Peyer's patch (tissue), 4 donors: ENCODE data around the gene RDH16. TPM values are rescaled to one million over a fixed set of nuclear protein-coding genes. Genes with fewer than 3 reads are reported as not detected.
"Not testable (repeated sequence)": the region's sequence is repeated elsewhere in the genome, so short reads cannot be mapped to it uniquely, and the experiment has no call there.

Experiments
- DNase-seq, 3 donors: peaks; one replicate each; pipeline ENCODE4 v3.0.0-alpha.2; 2017 to 2019
- H3K27ac ChIP-seq, 4 donors: fragments of 200-600 bp; sonication (generic); one replicate each; pipeline ENCODE4 v1.5.1; 2016 to 2019
- H3K27me3 ChIP-seq, 2 donors: fragments of 200-600 bp; sonication (generic); one replicate each; pipeline ENCODE4 v1.5.1; 2019
- H3K36me3 ChIP-seq, 3 donors: fragments of 200-600 bp; sonication (generic); one replicate each; pipeline ENCODE4 v1.5.1; 2016 to 2019
- H3K4me1 ChIP-seq, 4 donors: fragments of 200-600 bp; sonication (generic); one replicate each; pipeline ENCODE4 v1.5.1; 2016 to 2019
- H3K4me3 ChIP-seq, 4 donors: fragments of 200-600 bp; sonication (generic); 1 replicate in 3 of 4; 2 replicates in 1 of 4; pipeline ENCODE4 v1.5.1; 2016 to 2019; ENCODE audit warnings: mild to moderate bottlenecking in 1 of 4
- H3K9me3 ChIP-seq, 4 donors: fragments of 200-600 bp; sonication (generic); one replicate each; pipeline ENCODE4 v1.5.1; 2016 to 2019; ENCODE audit warnings: mild to moderate bottlenecking in 1 of 4
- POLR2A ChIP-seq, 2 donors: fragments of 450-650 bp; IDR thresholded peaks; one replicate each; pipeline ENCODE4 v1.5.1; 2017; ENCODE audit warnings: antibody characterized with exemption in 2 of 2, mild to moderate bottlenecking in 2 of 2, moderate library complexity in 2 of 2
- total RNA-seq, 4 donors: library from RNA; depleted of rRNA; stranded (reverse); fragments of >200 nt; gene quantifications; one replicate each; pipeline ENCODE4 v1.1.0, GENCODE V29; 2016
- TF ChIP-seq, protein P1 (sequence below), 6 experiments: fragments of 450-650 bp in 4 of 6; fragments of 200-600 bp in 2 of 6; sonication (generic) in 1 of 6; IDR thresholded peaks; one replicate each; pipeline ENCODE4 v1.5.1; 2017 to 2019; ENCODE audit warnings: antibody characterized with exemption in 6 of 6, mild to moderate bottlenecking in 3 of 6, moderate library complexity in 1 of 6

RDH16 gene
- total RNA-seq, 4 donors from 2014 or later: 1.1 to 1.2 TPM; not detected in 2

DNA sequence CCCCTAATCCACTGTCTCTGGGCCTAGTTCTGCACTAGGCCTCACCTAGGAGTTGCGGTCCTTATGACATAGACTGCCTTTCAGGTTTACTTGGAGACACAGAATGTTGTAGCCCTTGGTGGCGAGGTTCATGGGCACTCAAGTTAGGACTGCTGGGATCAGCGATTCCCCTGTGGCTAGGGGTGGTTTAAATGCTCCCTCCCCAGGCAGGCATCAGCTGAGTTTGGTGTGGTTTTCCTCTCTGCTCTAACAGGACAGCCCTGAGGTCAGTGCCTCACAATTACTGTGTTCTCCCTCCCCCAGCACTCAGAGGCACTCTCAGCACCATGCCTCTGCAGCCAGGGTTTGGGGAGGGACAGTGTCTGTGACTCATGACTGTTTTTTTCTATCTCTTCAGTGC lies 22.2 kb upstream of the RDH16 start:
- no peaks in the 10 kb centered on the region for H3K9me3 ChIP-seq
- no peak for TF ChIP-seq POLR2A (IDR thresholded peaks at IDR 0.05)
- TF ChIP-seq, protein P1, sequence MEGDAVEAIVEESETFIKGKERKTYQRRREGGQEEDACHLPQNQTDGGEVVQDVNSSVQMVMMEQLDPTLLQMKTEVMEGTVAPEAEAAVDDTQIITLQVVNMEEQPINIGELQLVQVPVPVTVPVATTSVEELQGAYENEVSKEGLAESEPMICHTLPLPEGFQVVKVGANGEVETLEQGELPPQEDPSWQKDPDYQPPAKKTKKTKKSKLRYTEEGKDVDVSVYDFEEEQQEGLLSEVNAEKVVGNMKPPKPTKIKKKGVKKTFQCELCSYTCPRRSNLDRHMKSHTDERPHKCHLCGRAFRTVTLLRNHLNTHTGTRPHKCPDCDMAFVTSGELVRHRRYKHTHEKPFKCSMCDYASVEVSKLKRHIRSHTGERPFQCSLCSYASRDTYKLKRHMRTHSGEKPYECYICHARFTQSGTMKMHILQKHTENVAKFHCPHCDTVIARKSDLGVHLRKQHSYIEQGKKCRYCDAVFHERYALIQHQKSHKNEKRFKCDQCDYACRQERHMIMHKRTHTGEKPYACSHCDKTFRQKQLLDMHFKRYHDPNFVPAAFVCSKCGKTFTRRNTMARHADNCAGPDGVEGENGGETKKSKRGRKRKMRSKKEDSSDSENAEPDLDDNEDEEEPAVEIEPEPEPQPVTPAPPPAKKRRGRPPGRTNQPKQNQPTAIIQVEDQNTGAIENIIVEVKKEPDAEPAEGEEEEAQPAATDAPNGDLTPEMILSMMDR (IDR thresholded peaks at IDR 0.05): no peak

DNA sequence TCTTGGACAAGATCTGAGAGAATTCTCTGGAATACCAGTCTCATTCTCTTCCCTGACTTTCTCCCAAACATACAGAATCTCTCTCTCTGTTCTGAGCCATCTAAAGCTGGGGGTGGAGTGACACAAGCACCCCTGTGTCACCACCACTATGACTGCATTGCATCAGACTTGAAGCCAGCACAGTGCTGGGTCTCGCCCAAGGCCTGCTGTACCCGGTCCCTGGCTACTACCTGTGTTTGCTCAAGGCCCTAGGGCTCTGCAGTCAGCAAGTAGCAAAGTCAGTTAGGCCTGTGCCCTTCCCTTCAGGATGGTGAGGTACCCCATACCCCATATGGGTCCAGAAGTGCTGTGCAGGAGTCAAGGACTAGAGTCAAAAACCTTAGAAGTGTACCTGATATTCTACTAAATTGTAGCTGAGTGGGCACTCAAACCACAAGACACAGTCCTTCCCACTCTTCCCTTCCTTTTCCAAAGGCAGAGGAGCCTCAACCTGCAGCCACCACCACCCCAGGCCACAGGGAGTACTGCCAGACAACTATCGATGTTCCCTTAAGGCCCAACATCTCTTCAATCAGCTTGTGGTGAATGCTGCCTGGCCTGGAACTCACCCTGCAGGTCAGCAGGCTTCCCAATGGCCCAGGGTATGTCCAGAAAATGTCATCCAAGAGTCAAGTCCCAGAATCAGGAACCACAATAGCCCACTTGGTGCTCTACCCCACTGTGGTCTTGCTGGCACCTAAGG lies 21.2 kb upstream of the RDH16 start:
- no peaks in the 10 kb centered on the region for H3K36me3 ChIP-seq
- H3K4me1 ChIP-seq: no peaks in the 10 kb centered on the region
- DNase-seq: no peak
- no peak overlapping the region for H3K4me3 ChIP-seq
- no peaks in the 10 kb centered on the region for H3K9me3 ChIP-seq
- TF ChIP-seq POLR2A (IDR thresholded peaks at IDR 0.05): no peak
- TF ChIP-seq, protein P1 (IDR thresholded peaks at IDR 0.05): no peak
- H3K27me3 ChIP-seq: no peaks in the 10 kb centered on the region
- H3K27ac ChIP-seq: no peak overlapping the region

More for the DNA sequence above, 22.2 kb upstream of the RDH16 start:
- Histone ChIP-seq H3K4me3 (no peak overlapping the region), H3K4me1 (no peaks in the 10 kb centered on the region), H3K27me3 (no peaks in the 10 kb centered on the region), H3K27ac (no peak overlapping the region), H3K36me3 (no peaks in the 10 kb centered on the region)
- no peak for DNase-seq

DNA sequence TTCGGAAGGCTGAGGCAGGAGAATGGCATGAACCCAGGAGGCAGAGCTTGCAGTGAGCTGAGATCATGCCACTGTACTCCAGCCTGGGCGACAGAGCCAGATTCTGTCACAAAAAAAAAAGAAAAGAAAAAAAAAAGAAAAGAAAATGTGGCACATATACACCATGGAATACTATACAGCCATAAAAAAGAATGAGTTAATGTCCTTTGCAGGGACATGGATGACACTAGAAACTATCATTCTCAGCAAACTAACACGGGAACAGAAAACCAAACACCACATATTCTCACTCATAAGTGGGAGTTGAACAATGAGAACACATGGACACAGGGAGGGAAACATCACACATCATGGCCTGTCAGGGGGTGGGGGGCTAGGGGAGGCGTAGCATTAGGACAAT lies 20.0 kb upstream of the RDH16 start:
- not testable (repeated sequence) for H3K4me1 ChIP-seq, H3K4me3 ChIP-seq, DNase-seq, H3K27me3 ChIP-seq, H3K27ac ChIP-seq, H3K36me3 ChIP-seq, H3K9me3 ChIP-seq

DNA sequence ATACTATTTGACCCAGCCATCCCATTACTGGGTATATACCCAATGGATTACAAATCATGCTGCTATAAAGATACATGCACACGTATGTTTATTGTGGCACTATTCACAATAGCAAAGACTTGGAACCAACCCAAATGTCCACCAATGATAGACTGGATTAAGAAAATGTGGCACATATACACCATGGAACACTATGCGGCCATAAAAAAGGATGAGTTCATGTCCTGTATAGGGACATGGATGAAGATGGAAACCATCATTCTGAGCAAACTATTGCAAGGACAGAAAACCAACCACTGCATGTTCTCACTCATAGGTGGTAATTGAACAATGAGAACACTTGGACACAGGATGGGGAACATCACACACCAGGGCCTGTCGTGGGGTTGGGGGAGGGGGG lies 16.8 kb upstream of the RDH16 start:
- not testable (repeated sequence) for H3K4me3 ChIP-seq, H3K27ac ChIP-seq, H3K27me3 ChIP-seq, DNase-seq, H3K36me3 ChIP-seq, H3K9me3 ChIP-seq, H3K4me1 ChIP-seq

DNA sequence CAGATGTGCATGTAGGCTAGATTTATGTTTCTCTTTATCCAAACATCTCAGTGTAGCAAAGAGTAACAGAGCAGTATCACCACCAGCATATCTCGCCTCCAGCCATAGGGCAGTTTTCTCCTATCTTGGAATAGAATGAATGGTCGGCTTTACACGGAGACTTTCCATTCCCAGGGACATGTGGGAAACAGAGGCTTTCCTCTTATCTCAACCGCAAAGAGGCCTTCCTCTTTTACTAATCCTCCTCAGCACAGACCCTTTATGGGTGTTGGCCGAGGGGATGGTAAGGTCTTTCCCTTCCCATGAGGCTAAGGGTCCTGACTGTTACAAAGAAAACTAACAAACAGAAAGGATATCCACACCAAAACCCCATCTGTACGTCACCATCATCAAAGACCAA lies 11.5 kb upstream of the RDH16 start:
- H3K27ac ChIP-seq, H3K4me1 ChIP-seq, DNase-seq, H3K36me3 ChIP-seq, H3K9me3 ChIP-seq, H3K4me3 ChIP-seq, H3K27me3 ChIP-seq: not testable (repeated sequence)

DNA sequence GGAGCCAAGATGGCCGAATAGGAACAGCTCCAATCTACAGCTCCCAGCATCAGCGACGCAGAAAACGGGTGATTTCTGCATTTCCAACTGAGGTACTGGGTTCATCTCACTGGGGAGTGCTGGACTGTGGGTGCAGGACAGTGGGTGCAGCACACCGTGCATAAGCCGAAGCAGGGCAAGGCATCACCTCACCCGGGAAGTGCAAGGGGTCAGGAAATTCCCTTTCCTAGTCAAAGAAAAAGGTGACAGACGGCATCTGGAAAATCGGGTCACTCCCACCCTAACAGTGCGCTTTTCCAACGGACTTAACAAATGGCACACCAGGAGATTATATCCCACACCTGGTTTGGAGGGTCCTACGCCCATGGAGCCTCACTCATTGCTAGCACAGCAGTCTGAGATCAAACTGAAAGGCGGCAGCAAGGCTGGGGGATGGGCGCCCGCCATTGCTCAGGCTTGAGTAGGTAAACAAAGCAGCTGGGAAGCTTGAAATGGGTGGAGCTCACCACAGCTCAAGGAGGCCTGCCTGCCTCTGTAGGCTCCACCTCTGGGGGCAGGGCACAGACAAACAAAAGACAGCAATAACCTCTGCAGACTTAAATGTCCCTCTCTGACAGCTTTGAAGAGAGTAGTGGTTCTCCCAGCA lies 8.7 kb upstream of the RDH16 start:
- not testable (repeated sequence) for H3K4me1 ChIP-seq, H3K4me3 ChIP-seq, DNase-seq

DNA sequence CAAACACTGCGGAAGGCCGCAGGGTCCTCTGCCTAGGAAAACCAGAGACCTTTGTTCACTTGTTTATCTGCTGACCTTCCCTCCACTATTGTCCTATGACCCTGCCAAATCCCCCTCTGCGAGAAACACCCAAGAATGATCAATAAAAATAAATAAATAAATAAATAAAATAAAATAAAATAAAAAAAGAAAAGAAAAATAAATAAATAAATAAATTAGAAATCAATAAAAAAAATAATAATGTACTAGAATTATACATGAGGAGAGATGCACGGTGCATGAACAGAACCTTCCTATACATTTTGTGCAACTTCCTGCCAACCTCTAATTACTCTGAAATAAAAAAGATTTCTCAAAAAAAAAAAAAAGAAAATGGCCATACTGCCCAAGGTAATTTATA lies 7.7 kb upstream of the RDH16 start:
- H3K27ac ChIP-seq, DNase-seq, H3K4me1 ChIP-seq, H3K27me3 ChIP-seq, H3K9me3 ChIP-seq, H3K36me3 ChIP-seq, H3K4me3 ChIP-seq: not testable (repeated sequence)

More for the DNA sequence above, 8.7 kb upstream of the RDH16 start:
- H3K27ac ChIP-seq, H3K36me3 ChIP-seq, H3K27me3 ChIP-seq, H3K9me3 ChIP-seq: not testable (repeated sequence)

DNA sequence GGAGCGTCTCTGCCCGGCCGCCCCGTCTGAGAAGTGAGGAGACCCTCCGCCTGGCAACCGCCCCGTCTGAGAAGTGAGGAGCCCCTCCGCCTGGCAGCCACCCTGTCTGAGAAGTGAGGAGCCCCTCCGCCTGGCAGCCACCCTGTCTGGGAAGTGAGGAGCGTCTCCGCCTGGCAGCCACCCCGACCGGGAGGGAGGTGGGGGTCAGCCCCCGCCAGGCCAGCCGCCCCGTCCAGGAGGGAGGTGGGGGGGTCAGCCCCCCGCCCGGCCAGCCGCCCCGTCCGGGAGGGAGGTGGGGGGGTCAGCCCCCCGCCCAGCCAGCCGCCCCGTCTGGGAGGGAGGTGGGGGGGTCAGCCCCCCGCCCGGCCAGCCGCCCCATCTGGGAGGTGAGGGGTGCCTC lies 6.1 kb upstream of the RDH16 start:
- not testable (repeated sequence) for H3K27ac ChIP-seq, H3K27me3 ChIP-seq, H3K9me3 ChIP-seq, H3K36me3 ChIP-seq, DNase-seq, H3K4me3 ChIP-seq, H3K4me1 ChIP-seq

DNA sequence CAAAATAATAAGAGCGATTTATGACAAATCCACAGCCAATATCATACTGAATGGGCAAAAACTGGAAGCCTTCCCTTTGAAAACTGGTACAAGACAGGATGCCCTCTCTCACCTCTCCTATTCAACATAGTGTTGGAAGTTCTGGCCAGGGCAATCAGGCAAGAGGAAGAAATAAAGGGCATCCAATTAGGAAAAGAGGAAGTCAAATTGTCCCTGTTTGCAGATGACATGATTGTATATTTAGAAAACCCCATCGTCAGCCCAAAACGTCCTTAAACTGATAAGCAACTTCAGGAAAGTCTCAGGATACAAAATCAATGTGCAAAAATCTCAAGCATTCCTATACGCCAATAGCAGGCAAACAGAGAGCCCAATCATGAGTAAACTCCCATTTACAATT lies 4.8 kb upstream of the RDH16 start:
- not testable (repeated sequence) for DNase-seq, H3K4me1 ChIP-seq, H3K4me3 ChIP-seq, H3K36me3 ChIP-seq, H3K27ac ChIP-seq, H3K27me3 ChIP-seq, H3K9me3 ChIP-seq
